Heart left ventricle (tissue), 16 donors: ENCODE measurements around the gene SLC1A7. TPM values are rescaled to one million over a fixed set of nuclear protein-coding genes. Genes with fewer than 3 reads are reported as not detected.

Source experiments
- ATAC-seq, 4 donors: fragments of 200-7000 bp; cut with Tn5 transposase; one replicate each; pipeline ENCODE4 v1.9.1; 2020 to 2022; ENCODE audit warnings: moderate library complexity in 4 of 4, mild to moderate bottlenecking in 3 of 4, moderate number of reproducible peaks in 1 of 4
- DNase-seq, 5 donors: peaks; one replicate each; pipeline ENCODE4 v3.0.0-alpha.2; 2020
- H3K27ac ChIP-seq, 12 donors: fragments of 200-600 bp; sonication (generic) in 4 of 12; one replicate each; pipeline versions ENCODE4 v1.5.0 to v1.8.0; 2016 to 2022; ENCODE audit warnings: mild to moderate bottlenecking in 2 of 12
- H3K27me3 ChIP-seq, 9 donors: fragments of 200-600 bp; sonication (generic) in 2 of 9; one replicate each; pipeline versions ENCODE4 v1.5.1 to v1.8.0; 2016 to 2022; ENCODE audit warnings: mild to moderate bottlenecking in 3 of 9
- H3K36me3 ChIP-seq, 9 donors: fragments of 200-600 bp; sonication (generic) in 2 of 9; one replicate each; pipeline versions ENCODE4 v1.5.0 to v1.8.0; 2018 to 2022; ENCODE audit warnings: mild to moderate bottlenecking in 2 of 9
- H3K4me1 ChIP-seq, 12 donors: fragments of 200-600 bp; sonication (generic) in 4 of 12; one replicate each; pipeline versions ENCODE4 v1.5.0 to v1.8.0; 2016 to 2022; ENCODE audit warnings: mild to moderate bottlenecking in 3 of 12
- H3K4me3 ChIP-seq, 12 donors: fragments of 200-600 bp; sonication (generic) in 4 of 12; one replicate each; pipeline versions ENCODE4 v1.5.0 to v1.8.0; 2017 to 2022; ENCODE audit warnings: mild to moderate bottlenecking in 9 of 12, moderate library complexity in 4 of 12
- H3K9me3 ChIP-seq, 12 donors: fragments of 200-600 bp; sonication (generic) in 4 of 12; one replicate each; pipeline versions ENCODE4 v1.5.0 to v1.8.0; 2016 to 2022; ENCODE audit warnings: mild to moderate bottlenecking in 1 of 12
- POLR2A ChIP-seq, 2 donors: fragments of 450-650 bp; IDR thresholded peaks; one replicate each; pipeline ENCODE4 v1.6.1; 2017; ENCODE audit warnings: antibody characterized with exemption in 2 of 2, mild to moderate bottlenecking in 2 of 2, moderate library complexity in 2 of 2
- WGBS, 4 donors: extraction: QIAGEN DNeasy Blood & Tissue Kit in 2 of 4; methylation state at CpG; one replicate each; pipeline versions ENCODE4 v1.1.5 to v1.1.7; 2013 to 2018; 5-methylcytosine and 5-hydroxymethylcytosine counted together
- intact Hi-C, 10 donors: fragments of 100-400 bp; cut with DNase I; formaldehyde crosslinking; loops; one replicate each; pipeline versions ENCODE4 v1.11.1 to v1.14.2; 2022
- polyA plus RNA-seq, 2 donors: library from polyadenylated mRNA; stranded (reverse); fragments of 200-250 nt; gene quantifications; one replicate each; pipeline ENCODE4 v1.2.3, GENCODE V29; 2013
- total RNA-seq, 9 donors: library from RNA; depleted of rRNA in 2 of 9; stranded (reverse); fragments of >200 nt in 2 of 9; fragmentation: NEBNext Ultra II Directional in 3 of 9; extraction: Animal tissue kit (Norgen Biotek cat#: 25700) in 3 of 9; gene quantifications; one replicate each; pipeline versions ENCODE4 v1.1.0 to v1.2.4, GENCODE V29; 2016 to 2023
- TF ChIP-seq, protein P1 (sequence below), 12 donors: fragments of 200-600 bp; sonication (generic) in 4 of 12; IDR thresholded peaks; one replicate each; pipeline versions ENCODE4 v1.5.0 to v1.8.0; 2018 to 2022; ENCODE audit warnings: antibody characterized with exemption in 12 of 12, mild to moderate bottlenecking in 5 of 12
- donor health status: ischemic (EF 13 %, LVEDD 7.1; RV severe dilation, severe dysfunction).
- donor health status: healthy with polysubstance abuse.
- donor health status: DM: no; HTN: yes; CAD: no.
- donor health status: DM: no; HTN: no; CAD: no.
- donor health status: ischemic (EF 25% LVEDD 6.9; RV normal size, moderate dysfunction).
- donor health status: ischemic (EF 25% LVEDD 5.7; RV mildly dilated, moderate dysfunction).
- donor health status: healthy.
- donor health status: DM: yes; HTN: yes; CAD: no.
- donor health status: ischemic (EF 35%, LVEDD 5.7; RV mildly dilated, moderate dysfunction).
- donor health status: nonischemic (EF 11% LVEDD 7.7; RV severe dilation, severe dysfunction).
- donor health status: DM: yes; HTN: yes; CAD: no.
- donor health status: PGD.
- donor health status: ischemic (EF 29% LVEDD 5.4; RV normal size, mild dysfunction).
- donor health status: nonischemic (EF 23%, LVEDD 6.1; RV moderate dilation, normal function).

Gene SLC1A7
- total and polyA plus RNA-seq, 11 donors: 0.07 to 1.1 (median 0.33) TPM; not detected in 2

DNA sequence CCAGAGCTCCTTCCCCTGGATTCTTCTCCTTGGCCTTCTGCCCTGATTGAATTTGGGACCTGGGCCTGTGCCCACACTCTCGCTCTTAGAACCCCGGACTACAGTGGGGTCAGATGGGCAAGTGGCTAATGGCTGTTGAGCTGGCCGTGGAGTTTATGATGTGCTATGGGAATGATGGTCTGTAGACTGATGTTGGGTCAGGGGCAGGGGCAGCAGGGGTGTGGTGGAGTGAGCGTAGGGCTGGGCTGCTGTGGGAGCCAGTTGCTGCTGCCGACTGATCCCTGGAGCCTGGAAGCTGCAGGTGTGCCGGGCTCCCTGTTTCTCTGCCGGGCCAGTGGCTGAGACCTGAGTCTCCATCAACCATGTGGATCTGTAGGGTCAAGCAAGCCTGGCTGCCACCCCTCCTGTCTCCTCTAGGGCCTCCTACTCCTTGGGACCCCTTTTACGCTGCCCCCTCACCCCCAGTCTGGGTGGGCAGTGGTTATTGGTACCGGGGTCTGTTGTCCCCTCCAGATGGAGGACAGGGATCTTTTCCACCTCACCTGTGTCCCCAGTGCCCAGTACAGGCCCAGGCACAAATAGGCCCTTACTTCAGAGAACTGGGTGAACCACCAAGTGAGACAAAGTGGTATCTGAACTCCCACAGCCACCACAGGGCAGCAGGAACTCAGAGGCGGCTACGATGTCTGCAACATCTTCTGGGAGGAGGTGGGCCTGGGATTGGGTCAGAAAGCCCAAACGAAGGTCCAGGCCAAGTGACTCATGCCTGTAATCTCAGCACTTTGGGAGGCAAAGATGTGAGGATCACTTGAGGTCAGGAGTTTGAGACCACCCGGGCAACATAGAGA, 75.3 kb downstream of the SLC1A7 start:
- TF ChIP-seq, protein P1, sequence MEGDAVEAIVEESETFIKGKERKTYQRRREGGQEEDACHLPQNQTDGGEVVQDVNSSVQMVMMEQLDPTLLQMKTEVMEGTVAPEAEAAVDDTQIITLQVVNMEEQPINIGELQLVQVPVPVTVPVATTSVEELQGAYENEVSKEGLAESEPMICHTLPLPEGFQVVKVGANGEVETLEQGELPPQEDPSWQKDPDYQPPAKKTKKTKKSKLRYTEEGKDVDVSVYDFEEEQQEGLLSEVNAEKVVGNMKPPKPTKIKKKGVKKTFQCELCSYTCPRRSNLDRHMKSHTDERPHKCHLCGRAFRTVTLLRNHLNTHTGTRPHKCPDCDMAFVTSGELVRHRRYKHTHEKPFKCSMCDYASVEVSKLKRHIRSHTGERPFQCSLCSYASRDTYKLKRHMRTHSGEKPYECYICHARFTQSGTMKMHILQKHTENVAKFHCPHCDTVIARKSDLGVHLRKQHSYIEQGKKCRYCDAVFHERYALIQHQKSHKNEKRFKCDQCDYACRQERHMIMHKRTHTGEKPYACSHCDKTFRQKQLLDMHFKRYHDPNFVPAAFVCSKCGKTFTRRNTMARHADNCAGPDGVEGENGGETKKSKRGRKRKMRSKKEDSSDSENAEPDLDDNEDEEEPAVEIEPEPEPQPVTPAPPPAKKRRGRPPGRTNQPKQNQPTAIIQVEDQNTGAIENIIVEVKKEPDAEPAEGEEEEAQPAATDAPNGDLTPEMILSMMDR (IDR thresholded peaks at IDR 0.05): no peak
- no peak for TF ChIP-seq POLR2A (IDR thresholded peaks at IDR 0.05)
- DNase-seq: peak in 2 of 5 donors; percentile 31 to 51
- intact Hi-C loops: loop anchor here in 2 of 10 donors (10.0 kb wide), 3 partner anchors 58 to 118 kb away; no protein-coding TSS in a partner anchor
- WGBS, 4 donors: 83 to 85% (median 84%) methylated on average over 11 to 13 of the region's 13 CpGs
- peaks cover 0 to 15% (median 10%) of the 10 kb centered on the region in 12 donors for H3K4me1 ChIP-seq
- ATAC-seq: peak in 1 of 4 donors; percentile 48
- H3K27ac ChIP-seq: peak overlapping the region in 1 of 12 donors; percentile 31
- peaks cover 0 to 18% (median 0%) of the 10 kb centered on the region in 9 donors for H3K36me3 ChIP-seq
- H3K9me3 ChIP-seq: no peaks in the 10 kb centered on the region
- H3K27me3 ChIP-seq: peaks cover 0 to 13% (median 0%) of the 10 kb centered on the region in 9 donors
- H3K4me3 ChIP-seq: no peak overlapping the region

DNA sequence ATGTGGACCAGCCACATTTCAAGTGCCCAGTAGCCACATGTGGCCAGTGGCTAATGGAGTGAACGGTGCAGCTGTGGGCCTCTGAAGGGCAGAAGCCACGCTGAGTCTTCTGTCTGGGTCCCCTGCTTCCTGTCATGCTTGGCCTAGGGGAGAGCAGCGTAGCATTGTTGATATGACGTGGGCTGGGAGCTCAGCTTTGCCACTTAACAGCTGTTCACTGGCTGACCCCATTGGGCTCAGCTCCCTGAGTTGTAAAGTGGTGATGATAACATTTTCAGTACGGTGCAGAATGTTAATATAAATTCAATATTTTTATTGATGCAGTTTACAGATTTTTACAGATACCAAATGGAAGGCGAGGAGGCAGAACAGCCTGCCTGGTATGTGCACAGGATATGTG, 76.0 kb downstream of the SLC1A7 start:
- Histone ChIP-seq H3K27ac (peak overlapping the region in 2 of 12 donors; percentile 13 to 22), H3K4me1 (peaks cover 0 to 20% (median 14%) of the 10 kb centered on the region in 12 donors), H3K27me3 (peaks cover 0 to 18% (median 1%) of the 10 kb centered on the region in 9 donors), H3K9me3 (no peaks in the 10 kb centered on the region), H3K36me3 (peaks cover 0 to 15% (median 0%) of the 10 kb centered on the region in 9 donors), H3K4me3 (no peak overlapping the region)
- TF ChIP-seq POLR2A (IDR thresholded peaks at IDR 0.05): no peak
- TF ChIP-seq, protein P1 (IDR thresholded peaks at IDR 0.05): no peak
- ATAC-seq (peak in 2 of 4 donors; percentile 14 to 15), DNase-seq (peak in 2 of 5 donors; percentile 22 to 41)
- intact Hi-C loops: loop anchor here in 2 of 10 donors (10.0 kb wide), 3 partner anchors 58 to 118 kb away; no protein-coding TSS in a partner anchor
- WGBS, 4 donors: 58 to 76% (median 69%) methylated on average over 6 of the region's 6 CpGs

DNA sequence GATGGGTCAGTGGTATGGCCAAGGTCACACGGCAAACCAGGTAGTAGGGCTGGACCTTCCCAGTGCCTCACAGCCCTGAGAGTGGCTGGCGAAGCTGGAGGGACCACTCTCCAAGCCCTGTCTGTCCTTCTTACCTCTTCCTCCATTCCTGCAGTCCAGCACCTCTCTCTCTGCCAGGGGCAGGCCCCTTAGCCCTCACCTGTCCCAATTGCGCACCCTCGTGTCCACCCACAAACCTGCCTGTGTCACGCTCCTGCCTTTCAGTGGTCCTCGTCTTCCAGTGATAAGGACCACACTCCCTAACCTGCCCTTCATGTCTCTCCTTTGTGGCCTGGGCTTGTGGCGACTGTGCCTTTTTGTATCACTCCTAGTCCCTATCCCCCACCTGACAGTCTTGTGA, 77.0 kb downstream of the SLC1A7 start:
- H3K27ac ChIP-seq: no peak overlapping the region
- no peak for ATAC-seq
- TF ChIP-seq, protein P1 (IDR thresholded peaks at IDR 0.05): no peak
- TF ChIP-seq POLR2A (IDR thresholded peaks at IDR 0.05): no peak
- H3K9me3 ChIP-seq: no peaks in the 10 kb centered on the region
- WGBS, 4 donors: 94 to 97% (median 96%) methylated on average over 7 of the region's 7 CpGs
- DNase-seq: peak in 2 of 5 donors; percentile 10 to 28
- H3K4me3 ChIP-seq: no peak overlapping the region
- peaks cover 0 to 28% (median 3%) of the 10 kb centered on the region in 9 donors for H3K27me3 ChIP-seq
- intact Hi-C loops: loop anchor here in 2 of 10 donors (10.0 kb wide), 3 partner anchors 59 to 119 kb away; no protein-coding TSS in a partner anchor
- peaks cover 0 to 5% (median 0%) of the 10 kb centered on the region in 9 donors for H3K36me3 ChIP-seq
- H3K4me1 ChIP-seq: peaks cover 0 to 28% (median 18%) of the 10 kb centered on the region in 12 donors
